ENCODE results near the gene FCGBP.
"Not testable (repeated sequence)": the region's sequence is repeated elsewhere in the genome, so short reads cannot be mapped to it uniquely, and the experiment has no call there.

Gene FCGBP

DNA sequence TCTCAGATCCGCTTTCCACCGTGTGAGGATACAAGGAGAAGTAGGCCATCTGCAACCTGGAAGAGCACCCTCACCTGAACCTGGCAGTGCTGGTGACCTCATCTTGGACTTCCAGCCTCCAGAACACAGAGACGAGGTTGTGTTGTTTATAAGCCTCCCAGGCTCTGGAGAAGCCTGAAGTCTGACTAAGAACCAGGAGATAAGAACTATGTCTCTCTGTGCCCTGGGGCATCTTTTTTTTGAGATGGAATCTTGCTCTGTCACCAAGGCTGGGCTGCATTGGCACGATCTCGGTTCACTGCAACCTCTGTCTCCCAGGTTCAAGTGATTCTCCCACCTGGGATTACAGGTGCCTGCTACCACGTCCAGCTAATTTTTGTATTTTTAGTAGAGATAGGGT is 14.5 kb downstream of the FCGBP start:
- intact Hi-C loops (cut with DNase I), result no loop called here
- no peak for DNase-seq

DNA sequence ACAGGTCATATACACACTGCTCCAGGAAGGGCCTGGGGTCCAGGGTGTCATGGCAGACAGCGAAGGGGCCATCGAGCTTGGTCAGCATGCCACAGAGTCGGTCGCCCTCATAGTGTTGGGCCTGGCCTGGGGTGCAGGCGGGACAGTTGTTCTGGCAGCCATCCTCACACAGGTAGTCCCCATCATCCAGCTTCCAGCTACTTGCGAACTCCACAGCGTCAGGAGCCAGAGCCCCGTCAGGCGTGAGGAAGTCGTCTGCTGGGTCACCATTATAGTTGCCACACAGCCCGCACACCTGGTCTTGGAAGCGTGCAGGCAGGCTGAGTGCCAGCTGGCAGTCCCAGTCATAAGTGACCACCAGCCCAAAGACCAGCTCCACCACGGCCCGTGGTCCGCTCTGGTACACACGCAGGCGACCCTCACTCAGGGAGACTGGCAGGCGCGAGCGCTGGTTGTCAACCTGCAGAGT is 16.2 kb downstream of the FCGBP start:
- DNase-seq, result no peak

GRCh38 chr19:39917561-39918182 is 16.8 kb downstream of the FCGBP start:
- intact Hi-C loops (cut with DNase I), result no loop called here
- no peak for DNase-seq

More for the DNA sequence above, 16.2 kb downstream of the FCGBP start:
- intact Hi-C loops (cut with DNase I), result no loop called here

- DNase-seq, result no peak
- intact Hi-C loops (cut with DNase I), result no loop called here
These were observed 17.5 kb downstream of the FCGBP start for GRCh38 chr19:39916851-39917396.

GRCh38 chr19:39916236-39916635 is 18.2 kb downstream of the FCGBP start:
- intact Hi-C loops (cut with DNase I), result no loop called here
- no peak for DNase-seq

DNA sequence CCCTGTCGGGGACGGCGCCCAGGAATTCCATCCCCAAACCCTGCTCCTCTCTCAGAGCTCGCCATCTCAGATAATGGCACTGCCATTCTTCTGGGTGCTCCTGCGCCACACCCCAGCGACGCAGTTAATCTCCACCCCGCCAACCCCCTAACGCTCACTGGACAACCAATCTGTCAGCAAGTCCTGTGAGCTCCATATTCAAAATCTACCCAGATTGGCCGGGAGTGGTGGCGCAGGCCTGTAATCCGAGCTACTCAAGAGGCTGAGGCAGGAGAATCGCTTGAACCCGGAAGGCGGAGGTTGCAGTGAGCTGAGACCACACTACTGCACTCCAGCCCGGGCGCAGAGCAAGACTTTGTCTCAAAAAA is 18.6 kb downstream of the FCGBP start:
- no peak for DNase-seq
- intact Hi-C loops (cut with DNase I), result no loop called here

- DNase-seq, result no peak
- intact Hi-C loops (cut with DNase I), result no loop called here
These were observed 19.2 kb downstream of the FCGBP start for GRCh38 chr19:39915101-39915847.

DNA sequence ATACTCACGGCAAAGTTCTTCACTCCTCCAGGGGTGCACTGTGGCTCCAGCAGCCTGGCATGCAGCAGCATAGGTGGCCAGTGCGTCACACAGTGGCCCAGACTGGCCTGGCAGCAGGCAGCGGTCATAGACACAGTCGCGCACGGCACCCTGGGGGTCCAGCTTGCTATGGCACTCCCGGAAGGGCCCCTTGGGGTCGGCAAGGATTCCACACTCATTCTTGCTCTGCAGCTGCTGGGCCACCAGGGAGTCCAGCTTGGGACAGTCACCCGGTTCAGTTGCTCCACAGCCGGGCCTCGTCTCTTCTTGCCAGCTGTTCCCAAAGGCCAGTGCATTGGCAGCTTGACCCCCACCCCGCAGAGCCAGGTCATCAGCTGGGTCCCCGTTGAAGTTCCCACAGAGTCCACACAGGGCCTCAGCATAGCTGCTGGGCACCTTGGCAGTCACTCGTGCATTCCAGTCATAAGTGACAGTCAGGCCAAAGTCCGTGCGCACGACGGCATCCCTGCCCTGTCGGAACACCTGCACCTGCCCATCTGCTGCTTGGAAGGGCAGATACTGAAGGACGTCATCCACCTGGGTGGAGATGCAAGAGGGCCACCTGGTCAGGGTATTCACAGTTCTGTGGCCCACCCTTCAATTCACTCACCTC is 20.6 kb downstream of the FCGBP start:
- intact Hi-C loops (cut with DNase I), result no loop called here
- no peak for DNase-seq

DNA sequence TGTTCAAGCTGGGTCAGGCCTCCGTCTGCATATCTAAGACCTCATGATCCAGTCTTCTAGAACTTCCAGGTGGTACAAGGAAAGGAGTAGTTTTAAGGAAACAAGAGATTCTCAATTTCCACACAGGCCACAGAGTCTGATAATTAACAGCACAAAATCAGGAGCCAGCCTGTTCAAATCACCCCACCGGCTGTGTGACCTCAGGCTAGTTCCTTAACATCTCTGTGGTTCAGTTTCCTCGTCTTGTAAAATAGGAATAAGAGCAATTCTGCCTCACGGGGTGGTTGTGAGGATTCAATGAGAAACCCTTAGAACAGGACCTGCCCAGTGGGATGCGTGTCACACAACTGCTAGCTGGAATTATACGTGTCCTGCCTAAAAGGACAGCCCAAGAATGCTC is 25.6 kb downstream of the FCGBP start:
- intact Hi-C loops (cut with DNase I), result no loop called here
- no peak for DNase-seq

- intact Hi-C loops (cut with DNase I), result no loop called here
- no peak for DNase-seq
These were observed 27.4 kb downstream of the FCGBP start for GRCh38 chr19:39906820-39907611.

DNA sequence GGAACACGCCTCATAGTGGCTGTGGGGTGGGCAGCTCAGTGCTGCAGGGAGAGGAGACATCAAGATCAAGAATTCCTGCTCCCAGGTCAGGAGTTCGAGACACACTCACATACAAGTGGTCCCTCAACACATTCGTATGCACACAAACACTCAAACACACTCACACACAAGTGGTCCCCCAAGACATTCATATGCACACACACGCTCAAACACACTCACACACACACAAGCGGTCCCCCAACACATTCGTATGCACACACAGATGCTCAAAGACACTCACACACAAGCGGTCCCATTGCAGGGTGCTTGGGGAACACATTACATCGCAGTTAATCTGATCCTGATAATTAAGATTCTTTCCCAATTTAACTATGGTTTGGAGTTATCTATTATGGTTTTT is 28.2 kb downstream of the FCGBP start:
- intact Hi-C loops (cut with DNase I), result no loop called here
- no peak for DNase-seq

DNA sequence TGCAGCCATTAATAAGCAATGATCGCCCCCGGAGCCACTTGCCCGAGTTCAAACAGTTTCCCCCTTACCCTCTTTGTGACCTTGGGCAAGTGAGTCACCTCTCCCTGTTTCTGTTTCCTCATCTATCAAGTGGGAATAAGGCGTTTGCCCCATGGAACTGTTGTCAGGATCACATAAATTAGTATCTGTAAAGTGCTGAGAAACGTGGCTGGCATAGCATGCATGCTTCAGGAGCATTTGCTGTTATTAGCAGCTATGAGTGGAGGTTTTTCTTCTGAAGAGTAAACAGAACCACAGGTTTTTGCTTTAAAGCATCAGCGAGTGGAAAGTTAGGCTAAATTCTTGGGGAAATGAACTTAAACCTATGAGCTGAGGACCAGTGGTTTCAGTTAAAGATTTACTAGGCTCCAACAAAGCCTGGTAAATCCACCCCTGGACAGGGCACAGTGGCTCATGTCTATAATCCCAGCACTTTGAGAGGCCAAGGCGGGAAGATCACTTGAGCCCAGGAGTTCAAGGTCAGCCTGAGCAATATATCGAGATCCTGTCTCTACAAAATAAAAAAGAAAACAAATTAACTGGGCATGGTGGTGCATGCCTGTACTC is 30.8 kb downstream of the FCGBP start:
- intact Hi-C loops (cut with DNase I), result not testable (repeated sequence)

DNA sequence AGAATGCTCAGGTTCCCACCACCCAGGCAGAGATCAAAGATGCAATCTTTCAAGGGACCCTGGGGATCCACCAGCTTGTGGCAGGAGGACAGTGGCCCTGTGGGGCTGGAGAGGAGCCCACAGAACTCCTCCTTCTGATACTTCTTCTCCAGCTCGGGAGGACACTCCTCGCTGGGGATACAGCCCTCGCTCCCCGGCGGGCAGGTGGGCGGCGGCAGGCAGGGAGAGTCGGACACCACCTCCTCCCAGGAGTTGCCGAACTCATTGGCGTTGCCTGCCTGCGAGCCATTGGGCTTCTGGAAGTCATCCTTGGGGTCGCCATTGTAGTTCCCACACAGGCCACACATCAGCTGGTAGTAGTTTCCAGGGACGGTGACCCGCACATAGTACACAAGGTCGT is 32.1 kb downstream of the FCGBP start:
- DNase-seq; intact Hi-C loops (cut with DNase I): not testable (repeated sequence)

More for the DNA sequence above, 30.8 kb downstream of the FCGBP start:
- not testable (repeated sequence) for DNase-seq

DNA sequence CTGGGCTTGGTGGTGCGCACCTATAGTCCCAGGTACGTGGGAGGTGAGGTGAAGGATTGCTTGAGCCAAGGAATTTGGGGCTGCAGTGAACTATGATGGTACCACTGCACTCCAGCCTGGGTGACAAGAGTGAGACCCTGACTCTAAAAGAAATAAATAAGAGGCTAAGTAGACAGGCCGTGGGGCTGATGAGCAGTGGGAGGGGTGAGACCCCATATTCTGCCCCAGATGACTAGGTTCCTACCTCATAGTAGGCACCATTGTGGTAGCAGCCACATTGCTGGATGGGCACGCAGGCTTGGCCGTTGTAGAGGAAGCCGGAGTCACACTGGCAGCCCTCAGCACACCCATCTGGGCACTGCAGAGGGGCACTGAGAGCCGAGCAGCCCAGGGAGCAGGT is 32.8 kb downstream of the FCGBP start:
- intact Hi-C loops (cut with DNase I); DNase-seq: not testable (repeated sequence)

GRCh38 chr19:39898858-39899257 is 35.6 kb downstream of the FCGBP start:
- intact Hi-C loops (cut with DNase I), result not testable (repeated sequence)
- peak in 1 of 10 donors; percentile 21 for DNase-seq

DNA sequence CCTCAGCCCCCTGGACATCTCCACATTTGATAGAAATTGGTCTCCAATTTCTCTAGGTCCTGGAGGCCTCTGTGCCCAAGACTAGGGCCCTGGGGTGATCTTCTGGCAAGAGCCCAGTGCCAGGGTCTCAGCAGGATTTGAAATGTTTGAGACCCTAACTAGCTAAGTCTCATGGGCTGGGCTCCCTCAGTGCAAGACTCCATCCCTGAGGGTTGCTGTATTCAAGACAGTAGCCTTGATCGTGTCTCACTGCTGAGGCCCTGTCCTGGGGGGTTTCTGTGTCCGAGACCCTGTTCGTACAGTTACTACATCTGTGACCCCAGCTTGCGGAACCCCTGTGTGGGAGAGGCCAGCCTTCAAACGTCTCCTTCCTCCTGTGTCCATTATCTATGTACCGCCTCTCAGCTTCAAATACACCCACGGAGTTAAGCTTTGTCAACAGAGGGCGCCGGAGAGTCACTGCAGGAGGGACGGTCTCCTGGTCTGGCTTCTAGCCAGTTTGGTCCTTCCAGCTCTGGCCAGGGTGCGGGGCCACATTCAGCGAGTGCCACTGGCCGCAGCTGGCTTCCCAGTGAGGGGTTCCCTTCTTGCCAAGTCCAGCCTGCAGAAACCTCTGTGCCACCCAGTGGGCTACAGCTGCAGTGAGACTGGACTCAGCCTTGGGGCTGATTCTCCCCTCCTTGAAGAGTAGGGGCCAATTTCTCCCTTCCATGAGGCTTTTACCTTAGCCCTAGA is 36.8 kb downstream of the FCGBP start:
- DNase-seq, result peak in 1 of 10 donors; percentile 60
- intact Hi-C loops (cut with DNase I), result not testable (repeated sequence)

- intact Hi-C loops (cut with DNase I), result not testable (repeated sequence)
- peak in 1 of 10 donors; percentile 8 for DNase-seq
These were observed 39.3 kb downstream of the FCGBP start for GRCh38 chr19:39895096-39895495.

DNA sequence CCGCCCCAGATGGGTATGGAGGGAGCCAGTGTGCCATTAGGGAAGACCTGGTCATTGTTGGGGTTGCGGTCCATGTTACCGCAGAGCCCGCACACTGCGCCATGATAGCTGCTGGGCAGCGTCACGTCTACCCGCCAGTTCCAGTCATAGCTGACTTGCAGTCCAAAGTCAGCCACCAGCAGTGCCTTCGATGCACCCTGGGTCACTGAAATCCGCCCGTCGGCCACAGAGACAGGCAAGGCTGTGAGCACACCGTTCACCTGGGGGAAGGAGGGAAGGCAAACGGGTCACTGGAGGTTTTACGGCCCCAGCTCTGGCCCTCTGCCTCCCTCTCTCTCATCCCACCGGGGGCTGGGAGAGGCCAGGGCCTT is 40.2 kb downstream of the FCGBP start:
- DNase-seq, result peak in 1 of 10 donors; percentile 21
- intact Hi-C loops (cut with DNase I), result not testable (repeated sequence)

Data from posterior cingulate gyrus (tissue), 11 donors.